C4-2B (cell line): ENCODE measurements around the gene ZNF598.
A peak's percentile ranks its signal among the peaks of the same experiment; 100 is the strongest.

Experiments
- H3K27ac ChIP-seq: fragments of 450-650 bp; 2 replicates; pipeline ENCODE4 v1.5.1; 2017
- CTCF ChIP-seq: fragments of 450-650 bp; conservative IDR thresholded peaks from 2 replicates; pipeline ENCODE4 v1.5.1; 2017; ENCODE audit warnings: mild to moderate bottlenecking
- ZFX ChIP-seq: fragments of 450-650 bp; IDR thresholded peaks from 2 replicates; pipeline ENCODE4 v1.6.1; 2017

ZNF598 gene

GRCh38 chr16:1964506-1965395 lies 44.9 kb downstream of the ZNF598 start, which contains the start of gene RPS2:
Gene RPS2, minus strand, starts transcription at chr16:1964826. Its CDS starts 201 bp downstream, at chr16:1964625.
- TF ChIP-seq ZFX (peak; percentile 75), CTCF (no peak)
- peak within 1 kb of the TSS; percentile 97 for H3K27ac ChIP-seq

- TF ChIP-seq ZFX (no peak), CTCF (no peak; the same call in 1 of the 2 replicates)
- peak overlapping the region; percentile 97 for H3K27ac ChIP-seq
Observed at GRCh38 chr16:1963806-1964505, 45.7 kb downstream of the ZNF598 start.

- peak overlapping the region; percentile 97 for H3K27ac ChIP-seq
Observed at GRCh38 chr16:1962161-1963153, 47.2 kb downstream of the ZNF598 start.

- TF ChIP-seq ZFX (no peak; the same call in 1 of the 2 replicates), CTCF (no peak)
- H3K27ac ChIP-seq: peak overlapping the region; percentile 97
Observed at GRCh38 chr16:1961651-1962067, 48.0 kb downstream of the ZNF598 start.

- TF ChIP-seq ZFX: peak; percentile 18; the same call in 1 of the 2 replicates
- TF ChIP-seq CTCF: no peak
- H3K27ac ChIP-seq: peak overlapping the region; percentile 97
Observed at GRCh38 chr16:1960665-1961630, 48.7 kb downstream of the ZNF598 start.

GRCh38 chr16:1959269-1960039 lies 50.2 kb downstream of the ZNF598 start, which contains the start of gene NDUFB10:
Gene NDUFB10, plus strand, starts transcription at chr16:1959538. Its CDS starts 87 bp downstream, at chr16:1959625.
- peak; percentile 95 for TF ChIP-seq CTCF
- TF ChIP-seq ZFX: peak; percentile 69; the same call in 1 of the 2 replicates
- peak within 1 kb of the TSS; percentile 97 for H3K27ac ChIP-seq
